Mucosa of descending colon (tissue), 3 donors: ENCODE data around the gene NEK5. TPM values are rescaled to one million over a fixed set of nuclear protein-coding genes. Genes with fewer than 3 reads are reported as not detected.
"Not testable (repeated sequence)": the region's sequence is repeated elsewhere in the genome, so short reads cannot be mapped to it uniquely, and the experiment has no call there.

Experiments
- ATAC-seq: fragments of 200-7000 bp; cut with Tn5 transposase; one replicate; pipeline ENCODE4 v1.9.1; 2020; ENCODE audit warnings: mild to moderate bottlenecking, moderate library complexity
- DNase-seq, 3 donors: peaks; one replicate each; pipeline ENCODE4 v3.0.0-alpha.2; 2020
- H3K36me3 ChIP-seq: fragments of 200-600 bp; one replicate; pipeline ENCODE4 v1.8.0; 2021; ENCODE audit warnings: low read depth, mild to moderate bottlenecking
- H3K4me1 ChIP-seq: fragments of 200-600 bp; one replicate; pipeline ENCODE4 v1.8.0; 2021; ENCODE audit warnings: low read depth, mild to moderate bottlenecking
- H3K4me3 ChIP-seq: fragments of 200-600 bp; one replicate; pipeline ENCODE4 v1.8.0; 2021; ENCODE audit warnings: mild to moderate bottlenecking
- H3K9me3 ChIP-seq: fragments of 200-600 bp; one replicate; pipeline ENCODE4 v1.8.0; 2021; ENCODE audit warnings: mild to moderate bottlenecking
- intact Hi-C, 2 donors: fragments of 100-400 bp; cut with DNase I in 1 of 2; cut with micrococcal nuclease in 1 of 2; formaldehyde crosslinking; loops; one replicate each; pipeline versions ENCODE4 v1.11.0 to v1.11.1; 2022; cut with DNase I, micrococcal nuclease
- long read RNA-seq, 2 donors: library from polyadenylated mRNA; unstranded; transcript quantifications; one replicate each; pipeline ENCODE4 v2.0.0, GENCODE V29; 2019 to 2021
- total RNA-seq, 3 donors: library from RNA; stranded (reverse); fragmentation: NEBNext Ultra II Directional in 2 of 3; extraction: Animal tissue kit (Norgen Biotek cat#: 25700) in 2 of 3; gene quantifications; one replicate each; pipeline versions ENCODE4 v1.2.1 to v1.2.4, GENCODE V29; 2021 to 2023
- TF ChIP-seq, protein P1 (sequence below): fragments of 200-600 bp; IDR thresholded peaks from one replicate; pipeline ENCODE4 v1.8.0; 2022; ENCODE audit warnings: antibody characterized with exemption, mild to moderate bottlenecking
- donor health status: DM: no; HTN: no; CAD: no; lungs with moderate emphysema.
- donor health status: DM: no; HTN: no; CAD: no.
- donor health status: DM: no; HTN: yes; CAD: no.

Gene NEK5, protein sequence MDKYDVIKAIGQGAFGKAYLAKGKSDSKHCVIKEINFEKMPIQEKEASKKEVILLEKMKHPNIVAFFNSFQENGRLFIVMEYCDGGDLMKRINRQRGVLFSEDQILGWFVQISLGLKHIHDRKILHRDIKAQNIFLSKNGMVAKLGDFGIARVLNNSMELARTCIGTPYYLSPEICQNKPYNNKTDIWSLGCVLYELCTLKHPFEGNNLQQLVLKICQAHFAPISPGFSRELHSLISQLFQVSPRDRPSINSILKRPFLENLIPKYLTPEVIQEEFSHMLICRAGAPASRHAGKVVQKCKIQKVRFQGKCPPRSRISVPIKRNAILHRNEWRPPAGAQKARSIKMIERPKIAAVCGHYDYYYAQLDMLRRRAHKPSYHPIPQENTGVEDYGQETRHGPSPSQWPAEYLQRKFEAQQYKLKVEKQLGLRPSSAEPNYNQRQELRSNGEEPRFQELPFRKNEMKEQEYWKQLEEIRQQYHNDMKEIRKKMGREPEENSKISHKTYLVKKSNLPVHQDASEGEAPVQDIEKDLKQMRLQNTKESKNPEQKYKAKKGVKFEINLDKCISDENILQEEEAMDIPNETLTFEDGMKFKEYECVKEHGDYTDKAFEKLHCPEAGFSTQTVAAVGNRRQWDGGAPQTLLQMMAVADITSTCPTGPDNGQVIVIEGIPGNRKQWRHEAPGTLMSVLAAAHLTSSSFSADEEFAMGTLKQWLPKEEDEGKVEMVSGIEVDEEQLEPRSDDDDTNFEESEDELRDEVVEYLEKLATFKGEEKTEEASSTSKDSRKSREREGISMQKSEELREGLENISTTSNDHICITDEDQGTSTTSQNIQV
- under 1 TPM; 0.14 to 0.32 (median 0.29) TPM for total RNA-seq
- long read RNA-seq, donor 1, partial matches to known transcripts = 0 of 1 reads
- long read RNA-seq, donor 1, other reads (novel, unspliced or antisense) = 1 of 1 reads
- long read RNA-seq, donor 2, partial matches to known transcripts = 0 of 1 reads
- long read RNA-seq, donor 2, other reads (novel, unspliced or antisense) = 1 of 1 reads

DNA sequence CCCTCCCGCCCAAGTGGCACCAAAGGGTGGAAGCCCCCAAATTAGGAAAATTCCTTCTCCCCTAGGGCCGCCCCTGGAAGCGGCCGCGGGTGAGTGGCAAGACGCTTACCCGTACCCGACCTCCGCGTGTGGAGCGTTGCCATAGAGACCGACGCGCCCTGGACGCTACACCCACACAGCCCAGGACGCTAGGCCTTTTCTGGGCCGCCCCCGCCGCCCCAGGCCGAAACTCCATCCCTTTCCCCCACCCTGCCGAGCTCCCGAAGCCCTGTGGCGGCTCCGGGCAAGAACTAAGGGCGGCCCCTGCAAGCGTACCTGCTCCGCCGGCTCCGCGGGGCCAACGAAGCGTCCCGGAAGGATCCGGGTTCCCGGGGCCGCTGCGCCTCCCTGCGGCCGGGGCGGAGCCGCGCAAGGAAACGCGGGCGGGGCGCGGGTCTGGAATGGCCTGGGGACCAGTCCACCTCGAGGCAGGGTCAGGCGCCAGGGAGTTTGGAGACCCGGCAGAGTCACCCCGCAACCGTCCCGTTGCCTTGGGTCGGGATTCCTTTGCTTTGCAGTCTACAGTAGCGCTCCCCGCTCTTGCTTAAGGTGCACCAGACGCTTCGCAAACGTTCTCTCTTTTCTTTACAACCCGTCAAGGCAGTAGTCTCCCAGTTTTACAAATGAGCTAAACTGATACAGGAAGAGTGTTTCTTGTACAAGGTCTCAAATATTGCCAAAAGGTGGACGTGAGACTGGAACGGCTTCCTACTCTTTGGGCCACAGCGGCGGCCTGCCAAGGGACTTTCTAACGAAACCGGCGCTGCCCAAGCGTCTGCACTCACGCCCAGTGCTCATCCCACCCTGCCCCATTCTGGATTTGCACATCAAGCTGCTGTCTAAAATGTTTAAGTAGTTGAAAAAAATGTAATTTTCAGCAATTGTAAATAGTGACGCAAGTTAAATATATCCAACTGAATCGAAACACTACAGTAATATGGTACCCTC is at the start of gene NEK5:
NEK5 (minus strand) TSS at position 360 of the 987 bp plus-strand sequence. CDS start 1,591 bp downstream, outside the sequence.
- peaks cover 3% of the 10 kb centered on the region for H3K36me3 ChIP-seq
- H3K9me3 ChIP-seq = no peaks in the 10 kb centered on the region
- peak; percentile 74 to 86 (median 75) for DNase-seq
- intact Hi-C loops = loop anchor here (10.0 kb wide), 4 partner anchors 124 to 314 kb away; no protein-coding TSS in a partner anchor
- TF ChIP-seq, protein P1, sequence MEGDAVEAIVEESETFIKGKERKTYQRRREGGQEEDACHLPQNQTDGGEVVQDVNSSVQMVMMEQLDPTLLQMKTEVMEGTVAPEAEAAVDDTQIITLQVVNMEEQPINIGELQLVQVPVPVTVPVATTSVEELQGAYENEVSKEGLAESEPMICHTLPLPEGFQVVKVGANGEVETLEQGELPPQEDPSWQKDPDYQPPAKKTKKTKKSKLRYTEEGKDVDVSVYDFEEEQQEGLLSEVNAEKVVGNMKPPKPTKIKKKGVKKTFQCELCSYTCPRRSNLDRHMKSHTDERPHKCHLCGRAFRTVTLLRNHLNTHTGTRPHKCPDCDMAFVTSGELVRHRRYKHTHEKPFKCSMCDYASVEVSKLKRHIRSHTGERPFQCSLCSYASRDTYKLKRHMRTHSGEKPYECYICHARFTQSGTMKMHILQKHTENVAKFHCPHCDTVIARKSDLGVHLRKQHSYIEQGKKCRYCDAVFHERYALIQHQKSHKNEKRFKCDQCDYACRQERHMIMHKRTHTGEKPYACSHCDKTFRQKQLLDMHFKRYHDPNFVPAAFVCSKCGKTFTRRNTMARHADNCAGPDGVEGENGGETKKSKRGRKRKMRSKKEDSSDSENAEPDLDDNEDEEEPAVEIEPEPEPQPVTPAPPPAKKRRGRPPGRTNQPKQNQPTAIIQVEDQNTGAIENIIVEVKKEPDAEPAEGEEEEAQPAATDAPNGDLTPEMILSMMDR = peak; percentile 61
- peak within 1 kb of the TSS; percentile 14 for H3K4me3 ChIP-seq
- ATAC-seq = peak; percentile 93
- H3K4me1 ChIP-seq = peaks cover 8% of the 10 kb centered on the region

- H3K4me3 ChIP-seq = no peak overlapping the region
- H3K36me3 ChIP-seq = peaks cover 7% of the 10 kb centered on the region
- ATAC-seq = peak; percentile 82
- H3K4me1 ChIP-seq = peaks cover 9% of the 10 kb centered on the region
- DNase-seq = peak in 1 of 3 donors; percentile 72
- TF ChIP-seq, protein P1 = no peak
- intact Hi-C loops = no loop called here
- H3K9me3 ChIP-seq = no peaks in the 10 kb centered on the region
Observed at GRCh38 chr13:52177276-52177675, 48.4 kb upstream of the NEK5 start.

DNA sequence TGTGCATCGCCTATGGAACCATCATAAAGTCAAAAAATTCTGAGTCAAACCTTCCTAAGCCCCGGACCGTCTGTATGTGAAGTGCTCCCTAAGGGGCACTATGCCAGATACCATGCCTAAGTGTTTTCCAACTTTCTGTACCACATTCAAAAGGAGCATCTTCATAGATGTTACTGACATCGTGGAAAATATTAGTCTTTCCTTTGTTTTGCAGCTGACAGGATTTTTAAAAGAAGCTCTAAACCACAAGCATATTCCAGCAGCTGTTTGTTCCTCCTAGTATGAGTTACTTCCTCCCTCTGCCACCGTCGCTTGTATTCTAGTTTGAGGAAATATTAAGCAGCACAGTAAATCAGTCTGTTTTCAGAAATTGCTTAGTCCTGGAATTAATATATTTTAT is 45.1 kb upstream of the NEK5 start:
- H3K4me3 ChIP-seq, H3K4me1 ChIP-seq, H3K9me3 ChIP-seq, intact Hi-C loops, ATAC-seq, DNase-seq, H3K36me3 ChIP-seq: not testable (repeated sequence)

GRCh38 chr13:52173373-52173772 is 44.5 kb upstream of the NEK5 start:
- ATAC-seq (no peak), DNase-seq (no peak)
- Histone ChIP-seq H3K9me3 (no peaks in the 10 kb centered on the region), H3K4me1 (peaks cover 9% of the 10 kb centered on the region), H3K4me3 (no peak overlapping the region), H3K36me3 (peaks cover 7% of the 10 kb centered on the region)
- intact Hi-C loops = no loop called here
- TF ChIP-seq, protein P1 = no peak

DNA sequence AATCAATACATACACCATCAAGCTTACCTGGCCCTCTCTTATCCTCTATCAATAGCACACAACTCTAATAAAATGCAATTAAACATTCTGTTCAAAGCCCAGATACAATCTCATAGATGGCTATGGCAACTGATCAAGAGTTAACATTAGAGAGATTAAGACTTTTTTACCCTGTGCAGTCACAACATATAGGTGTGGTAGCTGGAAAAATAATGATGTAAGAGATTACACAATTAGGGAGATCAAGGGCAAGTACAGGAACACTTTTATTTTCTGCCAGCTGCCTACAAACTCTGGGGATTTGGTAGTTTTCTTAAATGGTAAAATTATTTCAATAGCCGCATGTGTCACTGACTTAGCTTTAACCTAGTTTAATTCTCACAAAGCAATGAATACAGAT is 42.8 kb upstream of the NEK5 start:
- not testable (repeated sequence) for ATAC-seq

DNA sequence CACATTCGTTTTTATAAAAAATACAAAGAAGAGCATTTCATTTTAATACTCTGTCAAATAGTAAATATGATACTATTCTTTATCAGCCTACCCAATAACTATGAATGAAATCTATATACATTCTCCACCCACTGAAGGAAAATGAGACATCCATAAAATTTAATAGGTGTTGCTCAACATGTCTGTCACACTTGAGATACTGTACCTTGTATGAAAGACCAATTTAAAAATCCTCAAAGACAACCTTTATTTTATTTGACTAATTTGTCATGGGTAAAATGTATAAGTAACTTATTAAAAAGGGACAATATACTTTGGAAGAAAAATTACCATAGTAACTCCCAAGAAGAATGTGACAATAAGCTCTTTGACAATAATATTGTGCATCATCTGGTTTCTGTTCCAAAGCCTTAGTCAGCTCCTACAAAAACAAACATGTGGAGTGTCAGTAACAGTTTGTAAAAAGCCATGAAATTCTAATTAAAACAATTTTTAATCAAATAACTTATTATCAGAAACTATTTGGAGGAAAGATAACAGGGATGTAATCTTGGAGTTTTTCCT is 42.0 kb upstream of the NEK5 start:
- H3K4me1 ChIP-seq, intact Hi-C loops, DNase-seq, H3K36me3 ChIP-seq, H3K4me3 ChIP-seq, H3K9me3 ChIP-seq: not testable (repeated sequence)
- ATAC-seq = peak; percentile 85

More for the DNA sequence above, 42.8 kb upstream of the NEK5 start:
- H3K9me3 ChIP-seq, H3K4me1 ChIP-seq, H3K4me3 ChIP-seq, DNase-seq, H3K36me3 ChIP-seq, intact Hi-C loops: not testable (repeated sequence)
